Naive thymus-derived CD4-positive, alpha-beta T cell (primary cell): ENCODE results near the gene POC1A. TPM values are rescaled to one million over a fixed set of nuclear protein-coding genes. Genes with fewer than 3 reads are reported as not detected.
"Not testable (repeated sequence)": the region's sequence is repeated elsewhere in the genome, so short reads cannot be mapped to it uniquely, and the experiment has no call there.

Experiments used
- ATAC-seq: fragments of 150-1000 bp; cut with Tn5 transposase; 2 replicates; pipeline ENCODE4 v1.10.0; 2021; ENCODE audit warnings: mild to moderate bottlenecking, moderate library complexity
- CTCF ChIA-PET: fragments of 350-600 bp; sonication (Branson Sonifier 250); formaldehyde crosslinking; loops from one replicate; lab custom pipeline; 2021; ENCODE audit warnings: antibody characterized with exemption; lab: Charles Lee
- POLR2A ChIA-PET: fragments of 350-600 bp; sonication (Branson Sonifier 250); formaldehyde crosslinking; loops from one replicate; lab custom pipeline; 2021; ENCODE audit warnings: antibody characterized with exemption, inconsistent platforms; lab: Charles Lee
- DNase-seq, 9 donors: peaks; one replicate each; pipeline versions ENCODE4 v3.0.0 to v3.0.0-alpha.2; 2020 to 2022; ENCODE audit warnings: mixed read lengths in 1 of 9
- H3K27ac ChIP-seq: one replicate; pipeline ENCODE4 v1.7.0; 2013; ENCODE audit warnings: mild to moderate bottlenecking, low read depth, low read length, moderate library complexity
- H3K27me3 ChIP-seq, 2 donors: one replicate each; pipeline ENCODE4 v1.7.0; 2013; ENCODE audit warnings: low read length in 2 of 2, mild to moderate bottlenecking in 2 of 2, moderate library complexity in 2 of 2; ENCODE audit not compliant: control insufficient read depth in 2 of 2, insufficient read depth in 2 of 2
- H3K36me3 ChIP-seq, 3 experiments: 1 replicate in 2 of 3; 2 replicates in 1 of 3; pipeline ENCODE4 v1.7.0; 2013; ENCODE audit warnings: low read length in 3 of 3, mild to moderate bottlenecking in 3 of 3, moderate library complexity in 1 of 3; ENCODE audit not compliant: insufficient read depth in 3 of 3, control insufficient read depth in 2 of 3
- H3K4me1 ChIP-seq, 2 donors: one replicate each; pipeline ENCODE4 v1.7.0; 2013; ENCODE audit warnings: low read length in 2 of 2, mild to moderate bottlenecking in 2 of 2, moderate library complexity in 1 of 2; ENCODE audit not compliant: control insufficient read depth in 2 of 2, insufficient read depth in 2 of 2
- H3K4me3 ChIP-seq: 2 replicates; pipeline ENCODE4 v1.7.0; 2013; ENCODE audit warnings: mild to moderate bottlenecking, low read length
- H3K9me3 ChIP-seq, 3 experiments: 1 replicate in 2 of 3; 2 replicates in 1 of 3; pipeline ENCODE4 v1.7.0; 2013; ENCODE audit warnings: low read length in 3 of 3; ENCODE audit not compliant: control insufficient read depth in 2 of 3
- H3K27ac Mint-ChIP-seq, 9 donors: one replicate each; pipeline ENCODE4 v1.8.0; 2020 to 2022; ENCODE audit warnings: mixed read lengths in 9 of 9, mild to moderate bottlenecking in 8 of 9, moderate library complexity in 5 of 9, inconsistent platforms in 2 of 9
- H3K27me3 Mint-ChIP-seq, 5 donors: one replicate each; pipeline ENCODE4 v1.8.0; 2021 to 2022; ENCODE audit warnings: mixed read lengths in 5 of 5, mild to moderate bottlenecking in 1 of 5
- H3K36me3 Mint-ChIP-seq, 5 donors: one replicate each; pipeline ENCODE4 v1.8.0; 2020 to 2022; ENCODE audit warnings: mixed read lengths in 5 of 5, mild to moderate bottlenecking in 3 of 5, inconsistent platforms in 1 of 5
- H3K4me1 Mint-ChIP-seq, 7 donors: one replicate each; pipeline ENCODE4 v1.8.0; 2020 to 2022; ENCODE audit warnings: mixed read lengths in 7 of 7, mild to moderate bottlenecking in 3 of 7, inconsistent platforms in 1 of 7
- H3K4me3 Mint-ChIP-seq, 10 donors: one replicate each; pipeline ENCODE4 v1.8.0; 2020 to 2022; ENCODE audit warnings: mild to moderate bottlenecking in 10 of 10, mixed read lengths in 10 of 10, moderate library complexity in 6 of 10, inconsistent platforms in 2 of 10
- H3K9me3 Mint-ChIP-seq, 11 donors: one replicate each; pipeline ENCODE4 v1.8.0; 2020 to 2022; ENCODE audit warnings: mixed read lengths in 11 of 11, mild to moderate bottlenecking in 4 of 11, inconsistent platforms in 1 of 11, moderate library complexity in 1 of 11
- intact Hi-C, 2 donors: fragments of 100-400 bp; cut with micrococcal nuclease; formaldehyde crosslinking; loops; one replicate each; pipeline ENCODE4 v1.15.1; 2023
- polyA plus RNA-seq, 2 donors: library from polyadenylated mRNA; unstranded; fragments of 300-500 nt; fragmentation: Illumina TruSeq; gene quantifications; one replicate each; pipeline ENCODE4 v1.2.3, GENCODE V29; 2021
- total RNA-seq, 6 experiments: library from RNA in 5 of 6; stranded (reverse) in 5 of 6; gene quantifications; 1 replicate in 5 of 6; 2 replicates in 1 of 6; pipeline ENCODE4 v1.2.3 and lab custom pipeline; 2021 to 2026

The POC1A gene
- total and polyA plus RNA-seq, 7 experiments from 2014 or later = 0.58 to 19.7 (median 1.3) TPM

- Mint-ChIP-seq H3K27me3 (no peaks in the 10 kb centered on the region), H3K9me3 (no peaks in the 10 kb centered on the region), H3K27ac (no peak overlapping the region), H3K36me3 (no peaks in the 10 kb centered on the region), H3K4me1 (peaks cover 0 to 5% (median 0%) of the 10 kb centered on the region in 7 donors), H3K4me3 (no peak overlapping the region)
- ChIA-PET POLR2A (no interaction called here), CTCF (no interaction called here)
- intact Hi-C loops = no loop called here
- no peak overlapping the region for H3K4me3 ChIP-seq
- H3K36me3 ChIP-seq = no peaks in the 10 kb centered on the region
- H3K9me3 ChIP-seq = no peaks in the 10 kb centered on the region
- no peak overlapping the region for H3K27ac ChIP-seq
- ATAC-seq = no peak
- DNase-seq = no peak
- H3K27me3 ChIP-seq = no peaks in the 10 kb centered on the region
- H3K4me1 ChIP-seq = no peaks in the 10 kb centered on the region
These were observed 120.0 kb downstream of the POC1A start for GRCh38 chr3:52034212-52034611.

GRCh38 chr3:52033748-52034147 lies 120.5 kb downstream of the POC1A start:
- H3K4me3 ChIP-seq, CTCF ChIA-PET, intact Hi-C loops, ATAC-seq, H3K4me3 Mint-ChIP-seq, H3K27me3 ChIP-seq, H3K36me3 ChIP-seq, H3K4me1 ChIP-seq, POLR2A ChIA-PET, H3K27ac ChIP-seq, H3K9me3 ChIP-seq, H3K9me3 Mint-ChIP-seq, H3K4me1 Mint-ChIP-seq, H3K27me3 Mint-ChIP-seq, H3K36me3 Mint-ChIP-seq, DNase-seq: not testable (repeated sequence)
- H3K27ac Mint-ChIP-seq = peak overlapping the region in 1 of 9 donors; percentile 49

- no peaks in the 10 kb centered on the region for H3K4me1 ChIP-seq
- intact Hi-C loops = no loop called here
- H3K4me1 Mint-ChIP-seq = peaks cover 0 to 5% (median 0%) of the 10 kb centered on the region in 7 donors
- H3K27me3 Mint-ChIP-seq = no peaks in the 10 kb centered on the region
- peaks cover 0 to 1% (median 0%) of the 10 kb centered on the region in 11 donors for H3K9me3 Mint-ChIP-seq
- POLR2A ChIA-PET = interaction anchor here (0.6 kb wide), 1 partner anchor 168 kb away, joined by 4 read pairs; no protein-coding TSS in a partner anchor
- H3K36me3 ChIP-seq = no peaks in the 10 kb centered on the region
- CTCF ChIA-PET = no interaction called here
- H3K27ac Mint-ChIP-seq = no peak overlapping the region
- no peak overlapping the region for H3K27ac ChIP-seq
- H3K9me3 ChIP-seq = no peaks in the 10 kb centered on the region
- H3K27me3 ChIP-seq = no peaks in the 10 kb centered on the region
- H3K36me3 Mint-ChIP-seq = no peaks in the 10 kb centered on the region
- DNase-seq = no peak
- H3K4me3 Mint-ChIP-seq = no peak overlapping the region
- H3K4me3 ChIP-seq = no peak overlapping the region
- ATAC-seq = no peak
These were observed 121.4 kb downstream of the POC1A start for GRCh38 chr3:52032702-52033408.

- Mint-ChIP-seq H3K9me3 (peaks cover 0 to 1% (median 0%) of the 10 kb centered on the region in 11 donors), H3K4me1 (peaks cover 0 to 5% (median 0%) of the 10 kb centered on the region in 7 donors), H3K4me3 (no peak overlapping the region), H3K36me3 (no peaks in the 10 kb centered on the region), H3K27ac (no peak overlapping the region), H3K27me3 (no peaks in the 10 kb centered on the region)
- Histone ChIP-seq H3K27me3 (no peaks in the 10 kb centered on the region), H3K36me3 (no peaks in the 10 kb centered on the region), H3K4me3 (no peak overlapping the region), H3K4me1 (no peaks in the 10 kb centered on the region), H3K27ac (no peak overlapping the region), H3K9me3 (no peaks in the 10 kb centered on the region)
- POLR2A ChIA-PET = interaction anchor here (0.6 kb wide), 1 partner anchor 169 kb away, joined by 4 read pairs; no protein-coding TSS in a partner anchor
- CTCF ChIA-PET = no interaction called here
- intact Hi-C loops = no loop called here
- no peak for DNase-seq
- no peak for ATAC-seq
These were observed 122.3 kb downstream of the POC1A start for GRCh38 chr3:52031896-52032295.

- Mint-ChIP-seq H3K4me1 (peaks cover 0 to 5% (median 0%) of the 10 kb centered on the region in 7 donors), H3K4me3 (no peak overlapping the region), H3K36me3 (no peaks in the 10 kb centered on the region), H3K27ac (peak overlapping the region in 1 of 9 donors; percentile 24), H3K27me3 (peaks cover 0 to 5% (median 0%) of the 10 kb centered on the region in 5 donors), H3K9me3 (peaks cover 0 to 1% (median 0%) of the 10 kb centered on the region in 11 donors)
- no peaks in the 10 kb centered on the region for H3K27me3 ChIP-seq
- intact Hi-C loops = no loop called here
- no peaks in the 10 kb centered on the region for H3K9me3 ChIP-seq
- ATAC-seq (no peak), DNase-seq (no peak)
- no peak overlapping the region for H3K27ac ChIP-seq
- no peaks in the 10 kb centered on the region for H3K4me1 ChIP-seq
- ChIA-PET POLR2A (interaction anchor here (0.6 kb wide), 1 partner anchor 35 kb away, joined by 3 read pairs; no protein-coding TSS in a partner anchor), CTCF (interaction anchor here (1.2 kb wide), 1 partner anchor 26 kb away, joined by 6 read pairs; the partner anchor contains the start of gene DUSP7)
- no peaks in the 10 kb centered on the region for H3K36me3 ChIP-seq
- H3K4me3 ChIP-seq = no peak overlapping the region
These were observed 123.4 kb downstream of the POC1A start for GRCh38 chr3:52030714-52031310.

GRCh38 chr3:52029535-52029934 lies 124.7 kb downstream of the POC1A start:
- Mint-ChIP-seq H3K4me3 (no peak overlapping the region), H3K27ac (peak overlapping the region in 1 of 9 donors; percentile 25), H3K27me3 (peaks cover 0 to 5% (median 0%) of the 10 kb centered on the region in 5 donors), H3K9me3 (peaks cover 0 to 1% (median 0%) of the 10 kb centered on the region in 11 donors), H3K36me3 (no peaks in the 10 kb centered on the region), H3K4me1 (peaks cover 0 to 5% (median 0%) of the 10 kb centered on the region in 7 donors)
- H3K4me1 ChIP-seq = no peaks in the 10 kb centered on the region
- no peaks in the 10 kb centered on the region for H3K9me3 ChIP-seq
- H3K4me3 ChIP-seq = no peak overlapping the region
- H3K27me3 ChIP-seq = no peaks in the 10 kb centered on the region
- intact Hi-C loops = no loop called here
- H3K27ac ChIP-seq = no peak overlapping the region
- ATAC-seq (no peak), DNase-seq (no peak)
- ChIA-PET POLR2A (no interaction called here), CTCF (interaction anchor here (0.9 kb wide), 1 partner anchor 12 kb away, joined by 3 read pairs; no protein-coding TSS in a partner anchor)
- H3K36me3 ChIP-seq = no peaks in the 10 kb centered on the region
